Measurements from ENCODE around the gene DYNLL2.

DNA sequence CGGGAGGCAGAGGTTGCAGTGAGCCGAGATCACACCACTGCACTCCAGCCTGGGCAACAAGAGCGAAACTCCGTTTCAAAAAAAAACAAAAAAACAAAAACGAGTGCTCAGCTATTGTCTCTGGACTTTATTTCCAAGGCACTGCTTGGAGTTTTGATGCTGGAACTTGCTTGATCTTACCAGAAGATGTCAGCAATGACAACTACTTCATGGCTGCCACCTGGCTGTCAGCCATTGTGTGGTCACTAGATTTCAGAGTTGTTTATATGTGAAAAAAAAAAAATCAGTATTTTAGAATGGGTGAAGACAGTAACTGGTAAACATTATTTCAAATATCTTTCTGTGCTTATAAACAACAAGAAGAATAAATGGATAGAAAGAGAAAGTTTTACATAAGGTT lies 38.7 kb downstream of the DYNLL2 start:
- TF ChIP-seq, protein P1, sequence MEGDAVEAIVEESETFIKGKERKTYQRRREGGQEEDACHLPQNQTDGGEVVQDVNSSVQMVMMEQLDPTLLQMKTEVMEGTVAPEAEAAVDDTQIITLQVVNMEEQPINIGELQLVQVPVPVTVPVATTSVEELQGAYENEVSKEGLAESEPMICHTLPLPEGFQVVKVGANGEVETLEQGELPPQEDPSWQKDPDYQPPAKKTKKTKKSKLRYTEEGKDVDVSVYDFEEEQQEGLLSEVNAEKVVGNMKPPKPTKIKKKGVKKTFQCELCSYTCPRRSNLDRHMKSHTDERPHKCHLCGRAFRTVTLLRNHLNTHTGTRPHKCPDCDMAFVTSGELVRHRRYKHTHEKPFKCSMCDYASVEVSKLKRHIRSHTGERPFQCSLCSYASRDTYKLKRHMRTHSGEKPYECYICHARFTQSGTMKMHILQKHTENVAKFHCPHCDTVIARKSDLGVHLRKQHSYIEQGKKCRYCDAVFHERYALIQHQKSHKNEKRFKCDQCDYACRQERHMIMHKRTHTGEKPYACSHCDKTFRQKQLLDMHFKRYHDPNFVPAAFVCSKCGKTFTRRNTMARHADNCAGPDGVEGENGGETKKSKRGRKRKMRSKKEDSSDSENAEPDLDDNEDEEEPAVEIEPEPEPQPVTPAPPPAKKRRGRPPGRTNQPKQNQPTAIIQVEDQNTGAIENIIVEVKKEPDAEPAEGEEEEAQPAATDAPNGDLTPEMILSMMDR (IDR thresholded peaks at IDR 0.05), result peak in 6 of 12 donors; percentile 11 to 33 (median 18)
- TF ChIP-seq POLR2A (IDR thresholded peaks at IDR 0.05), result no peak

Data from heart left ventricle (tissue), 13 donors.